ENCODE data around the gene F5.

Gene F5

GRCh38 chr1:169588112-169588511 is 1.8 kb upstream of the F5 start:
- no peak for DNase-seq

GRCh38 chr1:169586067-169586394 is 250 bp downstream of the F5 start:
- DNase-seq, result no peak

- no peak for DNase-seq
Observed at GRCh38 chr1:169585181-169585580, 1.1 kb downstream of the F5 start.

GRCh38 chr1:169584483-169585144 is 1.7 kb downstream of the F5 start:
- no peak for DNase-seq

GRCh38 chr1:169577981-169578738 is 8.1 kb downstream of the F5 start:
- no peak for DNase-seq

GRCh38 chr1:169576935-169577331 is 9.3 kb downstream of the F5 start:
- no peak for DNase-seq

- no peak for DNase-seq
Observed at GRCh38 chr1:169576241-169576934, 9.9 kb downstream of the F5 start.

- DNase-seq, result no peak
Observed at GRCh38 chr1:169574336-169574735, 11.9 kb downstream of the F5 start.

- DNase-seq, result no peak
Observed at GRCh38 chr1:169572187-169572586, 14.1 kb downstream of the F5 start.

- no peak for DNase-seq
Observed at GRCh38 chr1:169571450-169571849, 14.8 kb downstream of the F5 start.

GRCh38 chr1:169570172-169570574 is 16.1 kb downstream of the F5 start:
- DNase-seq, result no peak

GRCh38 chr1:169568497-169568896 is 17.8 kb downstream of the F5 start:
- no peak for DNase-seq

- no peak for DNase-seq
Observed at GRCh38 chr1:169565335-169566271, 20.7 kb downstream of the F5 start.

GRCh38 chr1:169563650-169564049 is 22.6 kb downstream of the F5 start:
- DNase-seq, result no peak

GRCh38 chr1:169563019-169563615 is 23.2 kb downstream of the F5 start:
- no peak for DNase-seq

GRCh38 chr1:169561692-169562091 is 24.6 kb downstream of the F5 start:
- no peak for DNase-seq

- DNase-seq, result no peak
Observed at GRCh38 chr1:169557131-169557530, 29.1 kb downstream of the F5 start.

- DNase-seq, result peak; percentile 47
Observed at GRCh38 chr1:169550294-169550693, 36.0 kb downstream of the F5 start.

- DNase-seq, result no peak
Observed at GRCh38 chr1:169548282-169548681, 38.0 kb downstream of the F5 start.

- peak; percentile 79 for DNase-seq
Observed at GRCh38 chr1:169546087-169546995, 39.9 kb downstream of the F5 start.

- no peak for DNase-seq
Observed at GRCh38 chr1:169545472-169545871, 40.8 kb downstream of the F5 start.

All from NCI-H345 (cell line).